NCI-H1417 (cell line): Measurements from ENCODE around the gene C3.
A peak's percentile ranks its signal among the peaks of the same experiment; 100 is the strongest.
"Not testable (repeated sequence)": the region's sequence is repeated elsewhere in the genome, so short reads cannot be mapped to it uniquely, and the experiment has no call there.

Source experiments
- DNase-seq, 3 experiments: peaks; one replicate each; lab custom pipeline; 2025; lab: John Stamatoyannopoulos, UW

C3 gene

GRCh38 chr19:6690160-6690885 is 30.1 kb downstream of the C3 start:
- no peak for DNase-seq

DNA sequence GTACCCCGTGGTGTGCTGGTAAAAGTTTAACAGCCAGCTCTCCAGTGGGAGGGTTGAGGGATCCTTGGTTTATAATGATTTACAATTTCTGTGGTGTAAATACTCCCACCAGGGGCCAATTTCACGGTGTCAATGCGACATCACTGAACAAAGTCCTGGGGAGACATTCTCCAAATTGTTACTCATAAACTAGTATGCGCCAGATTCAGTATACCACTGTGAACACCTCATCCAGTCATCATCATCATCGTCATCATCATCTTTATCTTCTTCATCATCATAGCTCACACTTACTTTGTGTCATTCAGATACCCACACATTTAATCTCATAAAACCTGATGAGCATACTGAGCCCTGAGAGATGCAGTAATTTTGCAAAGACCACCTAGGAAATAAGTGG is 33.3 kb downstream of the C3 start:
- DNase-seq = no peak

GRCh38 chr19:6686628-6686975 is 33.8 kb downstream of the C3 start:
- DNase-seq = no peak

DNA sequence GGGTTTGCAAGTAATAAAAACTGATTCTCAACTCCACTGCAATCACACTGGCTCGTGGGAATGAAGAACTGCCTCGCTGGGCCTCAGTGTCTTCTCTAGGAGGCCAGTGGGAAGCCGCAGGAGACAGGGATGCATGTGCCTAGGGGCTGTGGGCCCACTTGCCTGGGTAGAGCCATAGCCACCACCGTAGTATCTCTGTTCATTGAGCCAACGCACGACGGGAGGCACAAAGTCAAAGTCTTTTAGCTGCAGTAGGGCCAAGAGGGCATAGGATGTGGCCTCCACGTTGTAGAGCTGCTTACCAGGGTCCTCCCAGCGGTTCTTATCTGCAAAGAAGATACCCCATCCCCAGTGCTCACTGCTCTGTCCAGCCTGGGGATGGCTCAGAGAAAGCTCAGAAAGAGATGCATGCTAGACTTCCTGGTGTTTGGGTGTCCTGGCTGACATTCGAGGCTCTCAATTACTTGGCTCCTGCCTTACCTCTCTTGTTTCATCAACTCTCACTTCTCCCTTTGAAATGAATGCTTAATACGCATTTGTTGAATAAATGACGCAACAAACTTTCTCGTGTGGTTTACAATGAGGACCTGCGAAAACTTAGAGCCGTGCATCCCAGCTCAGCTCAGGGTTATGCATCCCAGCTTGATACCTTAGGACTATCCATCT is 34.4 kb downstream of the C3 start:
- DNase-seq = no peak

- no peak for DNase-seq
Observed at GRCh38 chr19:6685482-6685881, 35.0 kb downstream of the C3 start.

- DNase-seq = no peak
Observed at GRCh38 chr19:6683971-6684370, 36.5 kb downstream of the C3 start.

GRCh38 chr19:6682607-6683128 is 37.8 kb downstream of the C3 start:
- DNase-seq = no peak

GRCh38 chr19:6680141-6680540 is 40.3 kb downstream of the C3 start:
- no peak for DNase-seq

DNA sequence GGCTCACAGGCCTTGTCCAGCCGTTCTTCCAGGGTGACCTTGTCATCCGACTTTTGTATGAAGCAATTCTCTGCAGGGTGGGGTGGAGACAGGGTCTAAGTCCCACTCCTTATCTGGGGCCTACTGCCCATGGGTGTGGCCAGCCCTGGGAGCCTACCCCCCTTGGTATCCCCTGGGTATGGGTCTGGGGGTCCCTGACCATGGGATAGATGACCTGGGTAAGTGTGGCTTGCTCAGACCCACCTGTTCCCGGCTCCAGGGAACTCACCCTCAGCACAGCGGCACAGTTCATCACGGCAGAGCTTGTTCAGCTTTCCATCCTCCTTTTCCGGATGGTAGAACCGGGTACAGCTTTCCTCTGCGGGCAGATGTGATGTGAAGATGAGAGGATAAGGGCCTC is 41.3 kb downstream of the C3 start:
- DNase-seq = no peak

DNA sequence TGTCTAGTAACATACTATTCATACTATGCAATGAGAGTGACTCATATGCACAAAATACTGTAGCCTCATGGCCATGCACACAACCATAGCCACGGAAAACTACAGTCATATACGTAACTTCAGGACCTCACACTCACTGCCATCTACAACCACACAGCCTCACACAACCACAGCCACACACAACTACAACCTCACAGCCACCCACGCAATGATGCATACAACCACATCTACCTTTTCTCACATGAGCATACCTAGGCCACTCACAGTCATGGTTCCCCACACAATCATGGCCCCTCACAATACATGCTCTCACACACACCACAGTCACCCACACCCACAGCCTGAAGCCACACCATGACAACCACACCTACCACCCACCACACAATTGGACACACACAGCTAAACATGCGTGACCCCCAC is 41.8 kb downstream of the C3 start:
- no peak for DNase-seq

GRCh38 chr19:6677883-6678689 is 42.4 kb downstream of the C3 start:
- no peak for DNase-seq

GRCh38 chr19:6677495-6677882 is 43.0 kb downstream of the C3 start:
- no peak for DNase-seq

- DNase-seq = no peak
Observed at GRCh38 chr19:6676288-6676687, 44.2 kb downstream of the C3 start.

DNA sequence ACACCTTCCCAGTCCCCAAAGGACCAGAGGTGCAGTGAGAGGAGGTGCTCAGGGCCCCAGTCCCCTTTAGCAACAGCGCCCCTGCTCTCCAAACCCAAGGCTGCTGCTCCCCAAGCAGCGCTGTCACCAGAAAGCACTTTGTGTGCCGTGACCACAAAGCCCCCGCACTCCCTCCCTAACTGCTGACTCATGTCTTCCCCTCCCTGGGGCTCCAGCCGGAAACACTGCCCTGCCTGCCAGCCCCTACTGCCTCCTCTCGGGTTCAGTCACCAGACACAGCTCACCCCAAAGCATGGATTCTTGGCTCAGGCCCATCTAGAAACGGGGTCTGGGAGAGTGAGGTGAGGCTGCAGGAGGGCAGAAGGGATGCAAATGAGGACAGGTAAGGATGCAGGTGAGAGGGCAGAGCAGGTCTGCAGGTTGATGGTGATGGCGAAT is 45.6 kb downstream of the C3 start:
- peak in 1 of 3 experiments; percentile 16 for DNase-seq

- not testable (repeated sequence) for DNase-seq
Observed at GRCh38 chr19:6674408-6674807, 46.0 kb downstream of the C3 start.

DNA sequence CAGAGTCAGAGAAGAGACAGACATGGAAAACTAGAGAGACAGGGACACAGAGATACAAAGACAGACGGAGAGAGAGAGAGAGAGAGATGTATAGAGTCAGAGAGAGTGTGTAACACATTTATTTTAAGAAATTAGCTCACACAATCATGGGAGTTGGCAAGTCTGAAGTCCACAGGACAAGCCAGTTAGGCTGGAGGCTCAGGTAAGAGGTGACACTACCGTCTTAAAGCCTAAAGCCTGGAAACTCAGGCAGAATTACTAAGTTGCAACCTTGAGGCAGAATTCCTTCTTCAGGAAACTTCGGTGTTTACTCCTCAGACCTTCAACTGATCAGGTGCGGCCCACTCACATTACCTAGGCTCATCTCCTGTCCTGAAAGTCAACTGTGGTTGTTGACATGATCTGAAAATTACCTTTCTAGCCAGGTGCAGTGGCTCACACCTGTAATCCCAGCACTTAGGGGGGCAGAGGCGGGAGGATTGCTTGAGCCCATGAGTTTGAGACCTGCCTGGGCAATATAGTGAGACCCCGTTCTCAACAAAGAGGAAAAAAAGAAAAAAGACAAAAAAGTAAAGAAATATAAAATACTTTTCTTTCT is 47.7 kb downstream of the C3 start:
- no peak for DNase-seq

GRCh38 chr19:6671960-6672359 is 48.5 kb downstream of the C3 start:
- DNase-seq = no peak

DNA sequence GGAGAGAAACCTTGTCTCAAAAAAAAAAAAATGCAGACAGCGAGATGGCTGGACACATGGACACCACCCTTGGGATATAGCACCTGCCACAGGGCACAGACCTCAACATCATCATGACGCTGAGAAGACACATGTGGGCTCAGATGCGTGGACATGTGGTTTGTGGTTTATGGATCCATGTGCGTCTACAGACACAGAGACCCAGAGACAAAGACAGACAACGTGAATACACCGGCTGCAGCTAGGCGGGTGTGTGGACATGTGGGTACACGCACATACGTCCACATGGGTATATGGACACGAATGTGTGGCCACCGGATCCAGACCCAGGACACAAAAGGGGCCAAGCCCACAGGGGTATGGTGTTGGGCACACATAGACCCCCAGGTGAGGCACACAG is 51.8 kb downstream of the C3 start:
- no peak for DNase-seq

- no peak for DNase-seq
Observed at GRCh38 chr19:6667114-6667627, 53.3 kb downstream of the C3 start.

DNA sequence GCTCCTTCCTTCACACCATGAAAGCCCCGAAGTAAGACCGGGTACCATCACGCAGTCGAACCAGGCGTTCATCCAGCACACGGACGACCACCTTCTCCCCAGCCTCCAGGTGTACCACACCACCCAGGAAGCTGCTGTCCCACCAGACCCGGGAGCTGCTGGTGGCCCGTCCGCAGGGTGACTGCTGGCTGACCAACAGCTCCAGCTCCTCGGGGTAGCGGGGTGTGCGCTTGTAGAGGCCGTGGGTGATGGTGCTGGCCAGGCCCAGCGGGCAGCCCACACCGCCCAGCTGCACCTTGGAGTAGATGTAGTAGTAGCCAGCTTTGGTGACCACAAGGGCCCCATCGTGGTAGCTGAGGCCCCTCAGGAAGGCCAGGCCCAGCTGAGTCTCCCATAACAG is 55.5 kb downstream of the C3 start:
- DNase-seq = no peak

GRCh38 chr19:6663236-6664201 is 56.9 kb downstream of the C3 start:
- DNase-seq = no peak
